ENCODE data around the gene SLIT1.

DNA sequence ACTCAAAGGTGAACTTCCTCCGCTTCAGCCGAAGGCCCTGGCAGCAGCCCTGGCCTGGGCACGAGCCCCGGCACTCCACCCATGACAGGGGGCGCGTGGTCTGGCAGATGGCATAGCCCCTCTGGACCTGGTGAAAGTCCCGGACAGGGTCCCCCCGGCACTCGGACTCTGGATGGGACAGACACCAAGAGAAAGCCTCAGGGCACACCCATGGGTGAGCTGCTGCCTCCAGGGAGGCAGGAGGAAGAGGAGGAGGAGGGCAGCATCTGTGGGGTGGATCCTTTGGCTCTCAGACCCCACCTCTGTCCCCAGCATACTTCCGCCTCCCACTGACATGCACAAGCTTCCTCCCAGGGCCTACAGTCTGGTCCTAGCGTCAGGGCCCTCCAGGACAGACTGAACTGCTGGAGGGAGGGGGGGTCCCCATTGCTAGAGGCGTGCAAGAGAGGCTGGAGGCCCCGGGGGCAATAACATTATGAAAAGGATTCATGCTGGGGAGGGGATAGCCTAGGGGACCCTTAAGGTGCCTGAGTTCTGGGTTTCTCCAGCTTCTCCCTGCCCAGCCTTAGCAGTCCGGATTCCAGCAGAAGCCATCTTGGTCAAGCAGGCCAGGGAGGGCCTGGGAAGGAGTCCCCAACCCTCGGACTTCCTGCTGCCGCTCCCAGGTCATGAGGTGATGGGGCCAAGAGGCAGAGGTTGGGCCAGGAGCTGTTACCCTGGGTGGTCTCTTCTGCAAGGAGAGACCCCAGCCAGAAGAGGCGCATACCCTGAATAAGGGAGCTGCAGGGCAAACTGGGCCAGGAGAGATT lies 184.4 kb downstream of the SLIT1 start:
- TF ChIP-seq, protein P1, sequence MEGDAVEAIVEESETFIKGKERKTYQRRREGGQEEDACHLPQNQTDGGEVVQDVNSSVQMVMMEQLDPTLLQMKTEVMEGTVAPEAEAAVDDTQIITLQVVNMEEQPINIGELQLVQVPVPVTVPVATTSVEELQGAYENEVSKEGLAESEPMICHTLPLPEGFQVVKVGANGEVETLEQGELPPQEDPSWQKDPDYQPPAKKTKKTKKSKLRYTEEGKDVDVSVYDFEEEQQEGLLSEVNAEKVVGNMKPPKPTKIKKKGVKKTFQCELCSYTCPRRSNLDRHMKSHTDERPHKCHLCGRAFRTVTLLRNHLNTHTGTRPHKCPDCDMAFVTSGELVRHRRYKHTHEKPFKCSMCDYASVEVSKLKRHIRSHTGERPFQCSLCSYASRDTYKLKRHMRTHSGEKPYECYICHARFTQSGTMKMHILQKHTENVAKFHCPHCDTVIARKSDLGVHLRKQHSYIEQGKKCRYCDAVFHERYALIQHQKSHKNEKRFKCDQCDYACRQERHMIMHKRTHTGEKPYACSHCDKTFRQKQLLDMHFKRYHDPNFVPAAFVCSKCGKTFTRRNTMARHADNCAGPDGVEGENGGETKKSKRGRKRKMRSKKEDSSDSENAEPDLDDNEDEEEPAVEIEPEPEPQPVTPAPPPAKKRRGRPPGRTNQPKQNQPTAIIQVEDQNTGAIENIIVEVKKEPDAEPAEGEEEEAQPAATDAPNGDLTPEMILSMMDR (IDR thresholded peaks at IDR 0.05), result no peak
- TF ChIP-seq POLR2A (IDR thresholded peaks at IDR 0.05), result no peak
